ENCODE data around the gene IKZF5.

Gene IKZF5

GRCh38 chr10:122974543-122975064 lies 34.0 kb downstream of the IKZF5 start:
- no peak for DNase-seq

GRCh38 chr10:122974023-122974422 lies 34.6 kb downstream of the IKZF5 start:
- no peak for DNase-seq

GRCh38 chr10:122968698-122969097 lies 39.9 kb downstream of the IKZF5 start:
- no peak for DNase-seq

GRCh38 chr10:122966879-122967278 lies 41.7 kb downstream of the IKZF5 start:
- no peak for DNase-seq

GRCh38 chr10:122962405-122962804 lies 46.2 kb downstream of the IKZF5 start:
- no peak for DNase-seq

GRCh38 chr10:122957474-122957873 lies 51.1 kb downstream of the IKZF5 start:
- DNase-seq: no peak

- DNase-seq: no peak
These were observed 52.7 kb downstream of the IKZF5 start for GRCh38 chr10:122955892-122956291.

GRCh38 chr10:122954731-122955050 lies 53.9 kb downstream of the IKZF5 start:
- no peak for DNase-seq

GRCh38 chr10:122953902-122954730 lies 54.5 kb downstream of the IKZF5 start, which contains the start of gene C10orf88:
Gene C10orf88 (minus strand): TSS chr10:122954227. CDS start chr10:122954178, 49 bp downstream.
- DNase-seq: peak; percentile 70

- no peak for DNase-seq
These were observed 59.3 kb downstream of the IKZF5 start for GRCh38 chr10:122949296-122949695.

Measured in NCI-H524 treated with DMSO at 0.1 percent for 48 hours (cell line).